GM12865 (cell line): ENCODE results near the gene RNF220.

Experiments used
- DNase-seq: peaks from one replicate; pipeline ENCODE4 v3.0.0; 2010; ENCODE audit warnings: low read depth
- H3K4me3 ChIP-seq: 2 replicates; pipeline ENCODE4 v1.5.1; 2011; ENCODE audit warnings: mild to moderate bottlenecking, low read depth, low read length, control low read depth
- TF ChIP-seq, protein P1 (sequence below): IDR thresholded peaks from 2 replicates; pipeline ENCODE4 v1.5.1; 2011; ENCODE audit warnings: low read length, control low read depth, low read depth, inconsistent platforms; ENCODE audit not compliant: insufficient read depth; ENCODE audit errors: missing control alignments

Gene RNF220

GRCh38 chr1:44412601-44413000 lies 7.5 kb downstream of the RNF220 start:
- TF ChIP-seq, protein P1, sequence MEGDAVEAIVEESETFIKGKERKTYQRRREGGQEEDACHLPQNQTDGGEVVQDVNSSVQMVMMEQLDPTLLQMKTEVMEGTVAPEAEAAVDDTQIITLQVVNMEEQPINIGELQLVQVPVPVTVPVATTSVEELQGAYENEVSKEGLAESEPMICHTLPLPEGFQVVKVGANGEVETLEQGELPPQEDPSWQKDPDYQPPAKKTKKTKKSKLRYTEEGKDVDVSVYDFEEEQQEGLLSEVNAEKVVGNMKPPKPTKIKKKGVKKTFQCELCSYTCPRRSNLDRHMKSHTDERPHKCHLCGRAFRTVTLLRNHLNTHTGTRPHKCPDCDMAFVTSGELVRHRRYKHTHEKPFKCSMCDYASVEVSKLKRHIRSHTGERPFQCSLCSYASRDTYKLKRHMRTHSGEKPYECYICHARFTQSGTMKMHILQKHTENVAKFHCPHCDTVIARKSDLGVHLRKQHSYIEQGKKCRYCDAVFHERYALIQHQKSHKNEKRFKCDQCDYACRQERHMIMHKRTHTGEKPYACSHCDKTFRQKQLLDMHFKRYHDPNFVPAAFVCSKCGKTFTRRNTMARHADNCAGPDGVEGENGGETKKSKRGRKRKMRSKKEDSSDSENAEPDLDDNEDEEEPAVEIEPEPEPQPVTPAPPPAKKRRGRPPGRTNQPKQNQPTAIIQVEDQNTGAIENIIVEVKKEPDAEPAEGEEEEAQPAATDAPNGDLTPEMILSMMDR: no peak
- DNase-seq: no peak
- H3K4me3 ChIP-seq: no peak overlapping the region

GRCh38 chr1:44413740-44414139 lies 8.7 kb downstream of the RNF220 start:
- H3K4me3 ChIP-seq: no peak overlapping the region
- no peak for DNase-seq
- TF ChIP-seq, protein P1: no peak

DNA sequence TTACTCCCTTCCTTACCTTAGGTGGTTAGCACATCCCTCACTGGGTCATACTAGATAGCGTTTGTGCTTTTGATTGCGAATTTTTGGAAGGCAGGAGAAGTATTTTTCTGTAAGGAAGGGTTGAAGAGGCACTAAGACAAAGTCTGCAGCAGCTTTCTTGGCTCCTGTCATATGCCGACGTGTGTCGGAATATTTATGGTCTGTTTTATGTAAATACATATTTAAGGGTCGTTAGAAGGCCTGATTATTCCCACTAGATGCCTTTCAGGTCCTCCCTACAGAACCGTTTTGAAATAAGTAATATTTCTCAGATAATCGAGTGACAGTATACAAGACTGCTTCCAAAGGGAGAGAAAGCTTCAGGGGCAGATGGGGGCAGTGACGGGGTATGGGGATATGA lies 10.0 kb downstream of the RNF220 start:
- TF ChIP-seq, protein P1: no peak
- H3K4me3 ChIP-seq: no peak overlapping the region
- no peak for DNase-seq

DNA sequence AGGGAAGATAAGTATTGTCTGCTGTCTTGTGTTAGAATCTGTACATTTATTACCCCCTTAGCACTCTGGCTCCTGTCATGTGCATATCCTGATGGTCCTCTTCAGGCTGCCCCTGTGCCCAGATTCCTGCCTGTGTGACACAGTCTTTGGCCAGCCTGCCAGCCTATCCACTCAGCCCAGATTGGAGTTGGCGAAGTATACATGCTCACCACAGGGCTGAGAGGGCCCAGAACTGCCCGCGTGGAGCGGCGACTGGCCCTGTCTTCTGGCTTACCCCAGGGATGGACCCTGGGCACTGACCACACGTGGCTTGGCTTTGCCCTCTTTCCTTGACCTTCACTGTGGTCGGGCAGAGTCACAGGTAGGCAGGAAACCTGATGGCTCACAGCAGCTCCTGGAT lies 11.4 kb downstream of the RNF220 start:
- no peak for DNase-seq
- TF ChIP-seq, protein P1: no peak
- no peak overlapping the region for H3K4me3 ChIP-seq

- TF ChIP-seq, protein P1: no peak
- no peak overlapping the region for H3K4me3 ChIP-seq
- no peak for DNase-seq
These were observed 12.4 kb downstream of the RNF220 start for GRCh38 chr1:44417351-44418021.

DNA sequence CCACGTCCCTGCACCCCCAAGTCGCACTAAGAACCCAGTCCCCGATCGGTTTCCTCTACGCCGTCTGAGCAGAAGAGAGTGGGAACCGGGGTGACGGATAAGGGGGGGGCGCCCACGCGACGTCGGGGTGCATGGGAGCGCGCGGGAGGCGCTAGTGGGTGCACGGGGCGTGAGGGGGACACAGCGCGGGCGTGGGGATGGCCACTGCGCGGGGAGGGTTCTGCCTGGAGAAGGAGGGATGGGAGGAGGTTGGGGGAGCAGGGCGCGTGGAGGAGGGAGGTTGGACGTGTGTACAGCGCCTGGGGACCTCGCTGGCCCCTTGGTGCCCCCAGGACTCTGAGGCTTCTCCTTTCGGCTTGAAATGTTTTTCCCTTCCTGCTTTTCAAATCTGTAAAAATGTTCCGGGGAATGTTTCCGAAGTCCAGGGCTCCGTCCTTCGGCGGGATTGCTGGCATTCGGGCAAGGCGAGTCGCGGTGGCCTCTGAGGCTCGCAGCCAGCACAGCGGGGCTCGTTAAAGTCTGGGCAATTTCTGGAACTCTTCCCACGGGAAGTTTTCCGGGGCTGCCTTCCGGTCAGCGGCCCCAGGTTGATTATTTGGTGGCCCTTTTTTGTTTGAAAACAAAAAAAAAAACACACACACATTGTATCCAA lies 13.1 kb downstream of the RNF220 start:
- no peak for DNase-seq
- no peak overlapping the region for H3K4me3 ChIP-seq
- TF ChIP-seq, protein P1: no peak
